SK-N-SH (cell line): Measurements from ENCODE around the gene CCDC18. TPM values are rescaled to one million over a fixed set of nuclear protein-coding genes. Genes with fewer than 3 reads are reported as not detected.

ENCODE experiments used
- CTCF ChIA-PET: fragments of 300-600, 350-600 bp; formaldehyde crosslinking; extraction: SDS; loops from one replicate; lab custom pipeline; 2021; lab: Yijun Ruan, JAX
- POLR2A ChIA-PET: fragments of 350-600 bp; sonication (Branson Sonifier 250); formaldehyde crosslinking; extraction: SDS; loops from one replicate; lab custom pipeline; 2020; ENCODE audit warnings: antibody characterized with exemption, inconsistent platforms; lab: Yijun Ruan, JAX
- DNase-seq: peaks from one replicate; pipeline ENCODE4 v3.0.0; 2012
- H2AFZ ChIP-seq: fragments of 200-600 bp; sonication (generic); 2 replicates; pipeline ENCODE4 v1.8.1; 2016; ENCODE audit warnings: antibody characterized with exemption, mild to moderate bottlenecking, low read depth
- H3F3A ChIP-seq: fragments of 200-600 bp; sonication (generic); replicated peaks from 2 replicates; pipeline ENCODE3; 2016; ENCODE audit warnings: antibody characterized with exemption, mild to moderate bottlenecking; ENCODE audit not compliant: insufficient read depth
- H3K27ac ChIP-seq, 2 experiments: fragments of 200-500 bp in 1 of 2; fragments of 200-600 bp in 1 of 2; sonication (Bioruptor generic) in 1 of 2; sonication (generic), shearing (Covaris generic) in 1 of 2; 2 replicates each; pipeline versions ENCODE4 v1.5.1 to v1.6.1; 2014 to 2016; ENCODE audit warnings: low read depth in 2 of 2, inconsistent platforms in 1 of 2, low read length in 1 of 2, mild to moderate bottlenecking in 1 of 2, mixed read lengths in 1 of 2
- H3K27me3 ChIP-seq: fragments of 200-600 bp; sonication (generic), shearing (Covaris generic); 2 replicates; pipeline ENCODE4 v1.6.1; 2016; ENCODE audit warnings: mixed run types; ENCODE audit not compliant: insufficient read depth
- H3K36me3 ChIP-seq, 2 experiments: fragments of 200-500 bp in 1 of 2; fragments of 200-600 bp in 1 of 2; sonication (Bioruptor generic) in 1 of 2; sonication (generic) in 1 of 2; replicated peaks in 1 of 2; 2 replicates each; pipeline versions ENCODE3 to v1.5.1; 2014 to 2016; ENCODE audit warnings: low read length in 1 of 2, mild to moderate bottlenecking in 1 of 2; ENCODE audit not compliant: insufficient read depth in 2 of 2, control insufficient read depth in 1 of 2
- H3K4me1 ChIP-seq, 2 experiments: fragments of 200-500 bp in 1 of 2; fragments of 200-600 bp in 1 of 2; sonication (Bioruptor generic) in 1 of 2; sonication (generic), shearing (Covaris generic) in 1 of 2; 2 replicates each; pipeline versions ENCODE4 v1.5.1 to v1.6.1; 2014 to 2016; ENCODE audit warnings: low read depth in 1 of 2, low read length in 1 of 2, mixed run types in 1 of 2; ENCODE audit not compliant: insufficient read depth in 2 of 2, control insufficient read depth in 1 of 2
- H3K4me2 ChIP-seq: fragments of 200-600 bp; sonication (generic), shearing (Covaris generic); 2 replicates; pipeline ENCODE4 v1.6.1; 2017; ENCODE audit warnings: mixed run types
- H3K4me3 ChIP-seq, 2 experiments: fragments of 200-500 bp in 1 of 2; fragments of 200-600 bp in 1 of 2; sonication (Bioruptor generic) in 1 of 2; sonication (generic), shearing (Covaris generic) in 1 of 2; 2 replicates each; pipeline versions ENCODE4 v1.5.1 to v1.8.1; 2014 to 2016; ENCODE audit warnings: low read depth in 2 of 2, inconsistent platforms in 1 of 2, low read length in 1 of 2, mild to moderate bottlenecking in 1 of 2, mixed read lengths in 1 of 2, moderate library complexity in 1 of 2
- H3K79me2 ChIP-seq: fragments of 200-600 bp; sonication (generic); 2 replicates; pipeline ENCODE4 v1.8.1; 2017; ENCODE audit warnings: mild to moderate bottlenecking; ENCODE audit not compliant: insufficient read depth
- H3K9ac ChIP-seq: fragments of 200-600 bp; sonication (generic); 2 replicates; pipeline ENCODE4 v1.6.1; 2017; ENCODE audit warnings: mixed run types
- H3K9me2 ChIP-seq: fragments of 200-600 bp; sonication (generic); 2 replicates; pipeline ENCODE4 v1.6.1; 2017; ENCODE audit warnings: mixed run types
- H3K9me3 ChIP-seq: fragments of 200-600 bp; sonication (generic); 2 replicates; pipeline ENCODE4 v1.6.1; 2017; ENCODE audit warnings: mixed run types, mild to moderate bottlenecking, moderate library complexity
- H4K20me1 ChIP-seq: fragments of 200-600 bp; sonication (generic); 2 replicates; pipeline ENCODE4 v1.6.1; 2017; ENCODE audit warnings: mild to moderate bottlenecking, mixed run types; ENCODE audit not compliant: insufficient read depth
- EZH2phosphoT487 ChIP-seq: fragments of 200-600 bp; sonication (generic); IDR thresholded peaks from 2 replicates; pipeline ENCODE4 v1.6.1; 2017; ENCODE audit warnings: low read depth, mixed run types, mild to moderate bottlenecking, antibody characterized with exemption, moderate library complexity, borderline replicate concordance
- FOXJ3 ChIP-seq: sonication (generic); formaldehyde crosslinking; IDR thresholded peaks from 2 replicates; pipeline ENCODE4 v1.5.1; 2020; ENCODE audit warnings: mild to moderate bottlenecking, missing genetic modification reagents
- GATA2 ChIP-seq: sonication (generic); formaldehyde crosslinking; IDR thresholded peaks from 2 replicates; pipeline ENCODE4 v1.5.0; 2020; ENCODE audit warnings: mild to moderate bottlenecking, missing genetic modification reagents
- MXI1 ChIP-seq: IDR thresholded peaks from 2 replicates; pipeline ENCODE4 v1.6.1; 2012; ENCODE audit warnings: mild to moderate bottlenecking, low read depth, low read length, improper control_type of control experiment
- NRF1 ChIP-seq: IDR thresholded peaks from 2 replicates; pipeline ENCODE4 v1.6.1; 2012; ENCODE audit warnings: low read depth, mild to moderate bottlenecking, low read length
- TAF1 ChIP-seq: IDR thresholded peaks from 2 replicates; pipeline ENCODE4 v1.6.1; 2012; ENCODE audit warnings: low read depth, mild to moderate bottlenecking, low read length, moderate library complexity, borderline replicate concordance
- WGBS: methylation state at CpG from one replicate; pipeline ENCODE4 v1.1.6; 2017; ENCODE audit warnings: low lambda C conversion rate; 5-methylcytosine and 5-hydroxymethylcytosine counted together
- polyA plus RNA-seq, 3 experiments: library from polyadenylated mRNA; depleted of rRNA; stranded (reverse); fragments of >200 nt; gene quantifications; 2 replicates each; pipeline ENCODE4 v1.2.3, GENCODE V29; 2012
- TF ChIP-seq, protein P1 (sequence below): fragments of 200-600 bp; sonication (generic); IDR thresholded peaks from 2 replicates; pipeline ENCODE4 v1.6.1; 2017; ENCODE audit warnings: antibody characterized with exemption, mild to moderate bottlenecking, moderate library complexity
- TF ChIP-seq, protein P2 (sequence below): fragments of 150-350 bp; IDR thresholded peaks from 2 replicates; pipeline ENCODE4 v1.6.1; 2017; ENCODE audit warnings: antibody characterized with exemption, low read length, low read depth, borderline replicate concordance

Gene CCDC18
- polyA plus RNA-seq, 1 of the 3 experiments (the other 2 are of a cell fraction): 4.0 TPM

DNA sequence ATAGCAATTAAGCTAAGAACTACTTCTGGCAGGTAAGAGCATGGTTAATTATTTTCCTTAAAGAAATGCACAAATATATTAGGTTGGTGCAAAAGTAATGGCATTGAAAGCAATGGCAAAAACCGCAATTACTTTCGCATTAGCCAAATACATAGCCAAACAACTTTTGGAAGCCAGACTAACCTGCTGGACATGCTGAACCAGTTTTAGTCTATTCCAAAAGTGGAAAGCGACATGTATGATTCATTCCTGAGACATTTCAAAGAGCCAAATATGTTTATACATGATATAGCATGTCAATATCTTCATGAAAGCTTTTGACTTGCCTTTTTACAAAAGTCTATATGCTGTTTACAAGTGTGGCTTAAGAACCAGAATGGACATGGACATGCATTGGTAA, 141.8 kb downstream of the CCDC18 start:
- Histone ChIP-seq H3K27ac (no peak overlapping the region), H3K4me1 (0 out of 4 replicates have a peak, but pooled peaks cover 0 to 9% of the 10 kb centered on the region in 2 experiments), H2AFZ (no peak overlapping the region), H3K36me3 (no peaks in the 10 kb centered on the region), H3K9me2 (no peaks in the 10 kb centered on the region), H3F3A (no peaks in the 10 kb centered on the region), H3K9ac (no peak overlapping the region), H3K4me2 (no peak overlapping the region), H3K27me3 (no peaks in the 10 kb centered on the region), H3K9me3 (no peaks in the 10 kb centered on the region), H3K79me2 (no peaks in the 10 kb centered on the region), H4K20me1 (no peaks in the 10 kb centered on the region), H3K4me3 (no peak overlapping the region)
- CTCF ChIA-PET: interaction anchor here (2.8 kb wide), 1 partner anchor 19 kb away, joined by 25 read pairs; no protein-coding TSS in a partner anchor
- no peak for TF ChIP-seq EZH2phosphoT487
- TF ChIP-seq GATA2 (CRISPR knock-in tag): no peak
- TF ChIP-seq TAF1: no peak
- POLR2A ChIA-PET: no interaction called here
- DNase-seq: no peak
- WGBS: 95% methylated on average over 3 of the region's 3 CpGs

DNA sequence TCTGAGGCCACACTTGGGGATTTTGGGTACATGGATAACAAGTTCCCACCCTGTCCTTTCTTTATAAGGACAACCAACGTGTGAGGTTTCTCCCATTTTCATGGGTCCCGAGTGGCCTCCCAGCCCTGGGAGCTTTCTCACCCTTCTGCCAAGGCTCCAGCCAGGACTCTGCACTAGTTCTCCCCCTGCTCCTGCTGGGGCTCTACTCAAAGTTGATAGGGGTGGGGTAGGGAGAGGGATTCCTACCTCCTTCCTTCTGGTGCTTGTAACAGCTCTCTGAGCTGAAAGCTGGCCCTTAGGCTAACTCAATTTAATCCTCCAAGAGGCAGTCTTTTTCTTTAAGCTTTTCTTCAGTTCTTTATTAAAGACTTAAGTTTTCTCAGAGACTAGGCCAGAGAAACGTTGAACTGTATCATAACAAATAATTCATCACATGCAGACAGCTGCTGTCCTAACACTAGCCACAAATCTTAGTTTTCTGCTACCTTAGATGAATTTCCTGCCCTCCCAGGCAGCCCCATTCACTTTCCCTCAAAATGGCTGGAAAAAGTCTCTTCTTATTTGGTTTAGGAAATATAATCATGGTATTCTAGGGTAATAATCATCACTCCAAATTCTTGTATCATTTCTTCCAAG, 142.8 kb downstream of the CCDC18 start:
- no peak overlapping the region for H2AFZ ChIP-seq
- POLR2A ChIA-PET: no interaction called here
- H3K36me3 ChIP-seq: no peaks in the 10 kb centered on the region
- no peaks in the 10 kb centered on the region for H3F3A ChIP-seq
- H3K9ac ChIP-seq: no peak overlapping the region
- WGBS: 71% methylated on average over 3 of the region's 3 CpGs
- no peaks in the 10 kb centered on the region for H3K9me3 ChIP-seq
- H3K27ac ChIP-seq: no peak overlapping the region
- H3K9me2 ChIP-seq: no peaks in the 10 kb centered on the region
- H3K4me1 ChIP-seq: 0 out of 4 replicates have a peak, but pooled peaks cover 0 to 9% of the 10 kb centered on the region in 2 experiments
- TF ChIP-seq GATA2 (CRISPR knock-in tag) (no peak), NRF1 (no peak), FOXJ3 (CRISPR knock-in tag) (no peak), MXI1 (no peak)
- TF ChIP-seq, protein P1, sequence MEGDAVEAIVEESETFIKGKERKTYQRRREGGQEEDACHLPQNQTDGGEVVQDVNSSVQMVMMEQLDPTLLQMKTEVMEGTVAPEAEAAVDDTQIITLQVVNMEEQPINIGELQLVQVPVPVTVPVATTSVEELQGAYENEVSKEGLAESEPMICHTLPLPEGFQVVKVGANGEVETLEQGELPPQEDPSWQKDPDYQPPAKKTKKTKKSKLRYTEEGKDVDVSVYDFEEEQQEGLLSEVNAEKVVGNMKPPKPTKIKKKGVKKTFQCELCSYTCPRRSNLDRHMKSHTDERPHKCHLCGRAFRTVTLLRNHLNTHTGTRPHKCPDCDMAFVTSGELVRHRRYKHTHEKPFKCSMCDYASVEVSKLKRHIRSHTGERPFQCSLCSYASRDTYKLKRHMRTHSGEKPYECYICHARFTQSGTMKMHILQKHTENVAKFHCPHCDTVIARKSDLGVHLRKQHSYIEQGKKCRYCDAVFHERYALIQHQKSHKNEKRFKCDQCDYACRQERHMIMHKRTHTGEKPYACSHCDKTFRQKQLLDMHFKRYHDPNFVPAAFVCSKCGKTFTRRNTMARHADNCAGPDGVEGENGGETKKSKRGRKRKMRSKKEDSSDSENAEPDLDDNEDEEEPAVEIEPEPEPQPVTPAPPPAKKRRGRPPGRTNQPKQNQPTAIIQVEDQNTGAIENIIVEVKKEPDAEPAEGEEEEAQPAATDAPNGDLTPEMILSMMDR: no peak
- TF ChIP-seq, protein P2, sequence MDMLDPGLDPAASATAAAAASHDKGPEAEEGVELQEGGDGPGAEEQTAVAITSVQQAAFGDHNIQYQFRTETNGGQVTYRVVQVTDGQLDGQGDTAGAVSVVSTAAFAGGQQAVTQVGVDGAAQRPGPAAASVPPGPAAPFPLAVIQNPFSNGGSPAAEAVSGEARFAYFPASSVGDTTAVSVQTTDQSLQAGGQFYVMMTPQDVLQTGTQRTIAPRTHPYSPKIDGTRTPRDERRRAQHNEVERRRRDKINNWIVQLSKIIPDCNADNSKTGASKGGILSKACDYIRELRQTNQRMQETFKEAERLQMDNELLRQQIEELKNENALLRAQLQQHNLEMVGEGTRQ: no peak
- H3K4me3 ChIP-seq: no peak overlapping the region
- H4K20me1 ChIP-seq: no peaks in the 10 kb centered on the region
- no peak for DNase-seq
- no peaks in the 10 kb centered on the region for H3K27me3 ChIP-seq
- no peak overlapping the region for H3K4me2 ChIP-seq
- CTCF ChIA-PET: interaction anchor here (1.2 to 2.8 kb wide), 2 partner anchors 15 to 20 kb away, joined by 3 to 25 read pairs; no protein-coding TSS in a partner anchor
- no peaks in the 10 kb centered on the region for H3K79me2 ChIP-seq
